CD1c-positive myeloid dendritic cell (primary cell): ENCODE results near the gene ANKMY1.
A peak's percentile ranks its signal among the peaks of the same experiment; 100 is the strongest.

Experiments
- DNase-seq: peaks from one replicate; pipeline ENCODE4 v3.0.0-alpha.2; 2016; ENCODE audit errors: extremely low spot score

The ANKMY1 gene

DNA sequence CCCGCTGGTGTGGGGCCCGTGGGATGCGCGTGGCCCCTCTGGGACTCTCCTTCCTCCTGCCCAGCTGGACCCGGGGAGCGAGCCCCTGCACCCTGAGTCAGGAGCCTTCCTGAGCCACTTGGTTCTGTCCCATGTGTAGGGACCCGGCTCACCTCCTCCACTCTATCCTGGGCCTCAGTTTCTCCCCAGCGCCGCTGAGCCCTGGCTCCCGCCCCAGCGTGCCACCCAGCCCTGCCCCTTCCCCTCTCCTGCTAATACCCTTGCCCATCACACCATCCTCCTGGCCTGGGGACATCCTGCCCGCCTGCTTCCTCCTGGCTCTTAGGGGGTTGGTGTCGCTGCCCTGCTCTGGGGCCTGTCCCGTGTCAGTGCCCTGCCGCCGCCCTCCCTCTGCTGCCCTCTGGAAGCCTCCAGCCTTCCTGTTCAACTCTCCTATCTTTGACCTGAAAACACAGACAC, 97.5 kb downstream of the ANKMY1 start:
- no peak for DNase-seq

DNA sequence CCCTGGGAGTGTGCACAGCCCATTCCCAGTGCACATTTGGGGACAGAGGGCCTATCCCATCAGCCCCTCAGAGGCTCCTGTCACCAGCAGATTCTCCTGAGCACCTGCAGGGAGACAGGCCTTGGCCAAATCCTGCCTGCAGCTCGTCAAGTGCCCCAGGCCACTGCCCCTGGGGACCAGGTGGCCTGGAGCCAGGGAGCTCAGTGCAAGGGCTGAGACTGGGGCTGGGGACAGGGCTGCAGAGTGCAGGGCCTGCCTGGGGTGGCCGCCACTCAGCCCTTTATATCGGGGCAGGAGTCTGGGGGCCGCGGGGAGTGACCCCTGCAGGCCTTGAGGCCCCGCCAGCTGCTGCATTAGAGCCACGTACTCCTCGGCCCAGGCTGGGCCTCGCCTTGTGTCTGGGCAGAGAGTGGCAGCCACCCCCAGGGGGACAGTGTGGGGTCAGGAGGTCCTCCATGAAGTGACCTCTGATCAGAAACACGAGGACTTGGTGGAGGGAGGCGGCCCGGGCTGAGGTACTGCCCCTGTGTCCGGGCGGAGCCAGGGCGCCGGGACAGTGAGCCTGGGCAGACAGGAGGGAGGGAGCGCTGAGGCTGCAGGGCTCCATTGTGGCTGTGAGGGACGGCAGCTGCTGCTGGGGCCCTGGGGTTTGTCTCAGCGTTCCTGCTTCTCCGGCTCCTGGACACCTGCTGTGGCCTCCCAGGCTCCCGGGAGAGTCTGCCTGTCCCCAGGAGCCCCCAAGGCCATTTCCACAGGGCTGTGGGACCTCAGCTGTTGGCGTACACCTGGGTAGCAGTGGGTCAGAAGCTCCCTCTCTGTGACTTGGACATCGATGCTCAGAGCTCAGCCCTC, 98.2 kb downstream of the ANKMY1 start:
- no peak for DNase-seq

DNA sequence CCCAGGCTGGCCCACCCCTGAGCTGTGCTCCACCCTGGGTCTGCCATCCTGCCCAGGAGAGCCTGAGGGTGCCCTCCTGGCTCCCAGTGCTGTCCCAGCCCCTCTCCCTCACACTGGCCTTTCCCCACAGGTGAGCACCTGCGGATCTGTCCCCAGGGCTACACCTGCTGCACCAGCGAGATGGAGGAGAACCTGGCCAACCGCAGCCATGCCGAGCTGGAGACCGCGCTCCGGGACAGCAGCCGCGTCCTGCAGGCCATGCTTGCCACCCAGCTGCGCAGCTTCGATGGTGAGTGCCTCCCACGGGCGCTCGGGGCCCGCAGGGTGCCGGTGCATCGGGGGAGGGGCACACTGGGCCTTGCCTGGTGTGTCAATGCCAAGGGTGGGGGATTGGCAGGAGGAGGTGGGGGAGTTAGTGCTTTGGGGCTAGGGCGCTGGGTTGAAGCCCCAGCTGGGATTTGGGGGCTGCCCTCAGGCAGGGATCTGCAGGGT, 98.8 kb downstream of the ANKMY1 start:
- no peak for DNase-seq

DNA sequence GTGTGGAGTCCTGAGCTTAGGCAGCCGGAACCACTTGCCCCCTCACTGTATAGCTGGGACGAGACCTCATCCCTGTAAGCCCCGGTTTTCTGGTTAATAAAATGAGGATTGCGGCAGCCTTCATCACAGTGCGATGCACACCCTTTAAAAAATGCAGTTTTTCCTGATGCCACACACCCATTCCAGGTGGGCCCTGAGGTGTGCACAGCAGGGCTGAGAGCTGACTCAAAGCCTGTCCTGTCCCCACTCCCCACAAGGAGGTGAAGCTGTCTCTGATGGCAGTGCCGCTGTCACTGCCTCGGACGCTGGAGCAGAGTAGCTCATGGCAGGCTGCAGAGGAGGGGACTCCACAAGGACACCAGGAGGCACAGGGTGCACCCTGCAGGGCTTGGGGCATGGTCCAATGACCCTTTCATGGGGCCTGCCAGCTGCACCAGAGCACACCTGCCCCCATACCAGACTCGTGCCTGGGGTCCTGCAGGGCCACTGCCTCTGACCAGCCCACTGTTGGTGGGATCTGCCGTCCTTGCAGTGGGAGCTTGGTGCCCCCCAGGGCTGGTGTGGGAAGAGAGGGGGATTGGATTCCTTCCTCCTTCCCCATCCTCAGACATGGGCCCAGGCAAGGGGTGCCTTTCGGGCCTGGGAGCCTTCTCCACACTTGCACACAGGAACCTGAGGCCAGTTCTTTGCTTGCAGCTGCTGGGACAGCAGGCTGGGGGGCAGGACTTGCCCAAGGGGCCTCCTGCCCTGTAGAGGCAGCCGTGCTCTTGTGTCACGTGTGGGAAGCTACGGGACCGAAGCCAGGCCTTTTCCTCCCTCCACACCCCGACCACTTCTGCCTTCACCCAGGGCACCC, 99.5 kb downstream of the ANKMY1 start:
- DNase-seq, result no peak

DNA sequence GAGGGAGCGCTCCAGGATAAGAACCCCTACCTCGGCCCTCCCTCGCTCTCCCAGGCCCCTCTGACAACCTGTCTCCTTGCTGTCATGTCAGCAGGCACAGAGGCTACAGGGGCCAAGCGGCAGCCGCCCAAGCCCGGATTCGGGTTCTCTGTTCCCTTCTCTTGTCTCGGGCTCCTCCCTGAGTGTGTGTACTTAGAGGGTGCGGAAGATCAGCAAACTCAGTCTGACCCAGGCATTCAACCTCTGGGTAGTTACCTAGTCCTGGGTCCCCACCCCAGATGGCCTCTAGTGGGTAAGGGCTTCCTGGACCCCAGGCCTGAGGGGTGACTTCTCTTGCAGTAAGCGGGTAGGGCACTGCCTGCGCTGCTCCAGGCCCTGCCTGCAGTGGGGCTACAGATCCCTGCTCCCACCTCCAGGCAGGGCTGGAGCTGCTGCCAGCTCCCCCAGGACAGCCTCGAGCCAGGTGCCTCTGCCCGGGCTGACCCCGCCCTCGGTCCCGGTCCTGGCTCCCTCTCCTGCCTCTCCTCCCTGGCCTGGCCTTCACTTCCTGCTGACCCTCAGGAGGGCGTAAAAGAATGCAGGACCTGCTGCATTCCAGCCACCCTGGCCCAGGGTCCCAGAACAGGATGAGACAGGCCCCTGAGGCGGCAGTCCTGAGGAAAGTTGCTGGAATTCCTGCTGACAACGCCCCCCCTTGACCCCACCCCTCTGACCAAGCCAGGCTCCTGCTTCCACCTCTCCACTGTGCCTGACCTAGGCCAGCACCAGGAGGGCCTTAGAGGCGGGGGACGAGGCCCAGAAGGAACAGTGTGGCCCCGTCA, 100.4 kb downstream of the ANKMY1 start:
- no peak for DNase-seq

DNA sequence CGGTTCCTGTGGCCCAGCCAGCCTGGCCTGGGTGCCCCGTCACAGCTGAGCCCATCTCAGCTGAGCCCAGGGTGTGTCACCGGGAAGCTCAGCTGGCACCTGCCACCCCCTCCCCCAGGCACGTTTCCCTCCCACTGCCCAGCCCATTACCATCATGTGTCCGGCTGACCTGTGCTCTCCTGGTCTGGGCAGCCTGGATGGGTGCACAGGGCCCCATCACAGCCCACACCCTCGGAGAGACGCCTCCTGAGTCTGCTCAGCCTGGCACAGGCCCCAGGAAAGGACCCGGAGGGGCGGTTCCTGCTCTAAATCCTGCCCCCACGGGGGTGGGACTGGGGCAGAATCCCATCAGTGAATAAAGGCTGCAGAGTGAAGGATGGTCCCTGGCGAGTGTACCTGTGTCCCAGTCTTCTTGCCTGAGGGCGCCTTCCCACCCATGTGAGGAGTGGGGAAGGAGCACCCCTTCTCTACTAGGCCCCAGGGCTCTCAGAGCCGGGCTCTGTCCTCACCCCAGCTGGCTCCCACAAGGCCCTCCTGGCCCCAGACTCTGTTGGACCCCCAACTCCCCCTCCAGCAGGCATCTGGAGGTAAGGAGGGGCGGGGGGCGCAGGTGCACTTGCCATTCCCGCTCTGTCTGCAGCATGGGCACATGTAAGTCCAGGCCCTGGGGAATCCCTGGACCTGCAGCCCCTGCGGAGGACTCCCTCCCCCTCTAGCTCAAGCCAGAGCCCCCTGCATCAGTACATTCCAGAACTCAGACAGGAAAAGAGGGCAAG, 101.2 kb downstream of the ANKMY1 start:
- no peak for DNase-seq

DNA sequence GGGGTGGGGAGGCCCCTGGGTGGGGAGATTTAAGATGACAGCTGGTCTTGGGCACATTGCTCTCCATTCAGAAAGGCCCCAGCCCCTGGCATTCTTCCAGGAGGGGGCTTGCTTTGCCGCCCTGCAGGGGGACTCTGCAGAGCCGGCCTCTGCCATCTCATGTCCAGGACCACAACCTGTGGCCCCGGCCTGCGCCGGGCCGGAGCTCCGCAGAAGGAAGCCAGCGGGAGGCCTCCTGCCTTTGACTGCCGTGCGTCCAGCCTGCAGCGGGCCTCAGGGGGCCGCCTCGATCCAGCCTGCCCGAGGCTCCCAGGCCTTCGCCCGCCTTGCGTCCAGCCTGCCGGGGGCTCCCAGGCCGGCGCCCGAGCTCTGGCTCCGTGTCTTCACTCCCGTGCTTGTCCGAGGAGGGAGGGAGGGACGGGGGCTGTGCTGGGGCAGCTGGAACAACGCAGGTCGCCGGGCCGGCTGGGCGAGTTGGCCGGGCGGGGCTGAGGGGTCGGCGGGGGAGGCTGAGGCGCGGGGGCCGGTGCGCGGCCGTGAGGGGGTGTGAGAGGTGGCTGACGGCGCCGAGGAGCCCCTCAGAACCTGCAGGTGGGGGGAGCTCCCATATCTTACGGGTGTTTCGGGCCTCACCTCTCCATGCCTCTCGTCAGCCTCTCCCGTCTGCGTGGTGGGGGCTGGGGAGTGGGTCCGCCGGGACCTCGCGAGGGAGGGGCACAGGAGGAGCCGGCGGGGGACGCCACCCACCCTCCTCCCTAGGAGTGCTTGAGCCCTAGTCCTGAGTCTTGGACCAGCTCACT, 101.9 kb downstream of the ANKMY1 start:
- no peak for DNase-seq

DNA sequence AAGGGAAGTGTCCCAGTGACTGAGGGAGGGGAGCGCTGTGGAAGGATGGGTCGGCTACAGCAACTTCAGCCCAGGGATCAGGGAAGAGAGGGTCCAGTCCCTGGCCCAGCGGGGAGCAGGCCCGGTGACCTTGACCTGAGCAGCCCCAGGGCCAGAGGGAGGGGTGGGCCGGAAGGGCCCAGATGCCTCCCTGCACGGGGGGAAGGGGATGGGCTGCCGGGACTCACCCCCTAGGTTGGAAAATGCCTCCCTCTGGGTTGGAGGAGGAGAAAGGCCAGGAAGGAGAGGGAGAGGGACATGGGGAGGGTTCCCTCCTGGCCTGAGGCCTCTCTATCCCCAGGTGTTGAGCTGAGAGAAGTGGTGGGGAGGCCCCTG, 102.5 kb downstream of the ANKMY1 start:
- no peak for DNase-seq

DNA sequence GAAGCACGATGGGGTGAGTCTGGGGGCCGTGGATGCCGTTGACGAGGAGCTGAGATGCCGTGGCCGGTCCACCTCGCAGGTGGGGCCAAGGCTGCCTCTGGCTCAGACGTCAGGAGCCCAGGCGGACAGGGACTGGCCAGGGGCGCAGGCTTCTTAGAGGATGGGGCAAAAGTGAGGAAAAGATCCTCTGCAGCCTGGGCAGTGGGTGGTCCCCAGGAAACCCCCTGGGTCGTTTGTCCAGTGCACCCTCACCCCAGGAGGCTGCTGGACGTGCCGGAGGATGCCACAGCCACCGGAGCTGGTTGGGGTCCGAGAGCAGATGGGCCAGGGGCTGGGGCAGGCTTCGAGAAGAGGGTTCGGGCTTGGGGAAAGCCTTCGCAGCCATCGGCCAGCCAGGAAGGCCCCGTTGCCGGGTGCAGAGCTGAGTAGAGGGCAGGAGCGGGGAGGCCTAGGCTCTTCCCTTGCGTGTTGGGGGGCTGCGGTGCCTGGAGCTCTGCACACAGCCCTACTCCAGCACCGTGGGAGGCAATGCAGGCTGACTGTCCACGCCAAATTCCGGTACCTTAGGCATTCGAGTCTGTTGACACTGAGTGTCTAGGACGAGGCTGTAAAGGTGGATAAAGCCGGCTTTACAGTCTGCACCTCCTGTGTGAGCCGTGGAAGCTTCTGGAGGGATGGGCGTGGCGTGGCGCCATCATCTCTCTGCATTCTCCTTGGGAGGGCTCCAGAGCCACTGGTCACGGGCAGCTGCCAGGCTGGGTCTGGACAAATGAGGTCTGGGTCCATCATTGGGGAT, 103.5 kb downstream of the ANKMY1 start:
- DNase-seq, result no peak

DNA sequence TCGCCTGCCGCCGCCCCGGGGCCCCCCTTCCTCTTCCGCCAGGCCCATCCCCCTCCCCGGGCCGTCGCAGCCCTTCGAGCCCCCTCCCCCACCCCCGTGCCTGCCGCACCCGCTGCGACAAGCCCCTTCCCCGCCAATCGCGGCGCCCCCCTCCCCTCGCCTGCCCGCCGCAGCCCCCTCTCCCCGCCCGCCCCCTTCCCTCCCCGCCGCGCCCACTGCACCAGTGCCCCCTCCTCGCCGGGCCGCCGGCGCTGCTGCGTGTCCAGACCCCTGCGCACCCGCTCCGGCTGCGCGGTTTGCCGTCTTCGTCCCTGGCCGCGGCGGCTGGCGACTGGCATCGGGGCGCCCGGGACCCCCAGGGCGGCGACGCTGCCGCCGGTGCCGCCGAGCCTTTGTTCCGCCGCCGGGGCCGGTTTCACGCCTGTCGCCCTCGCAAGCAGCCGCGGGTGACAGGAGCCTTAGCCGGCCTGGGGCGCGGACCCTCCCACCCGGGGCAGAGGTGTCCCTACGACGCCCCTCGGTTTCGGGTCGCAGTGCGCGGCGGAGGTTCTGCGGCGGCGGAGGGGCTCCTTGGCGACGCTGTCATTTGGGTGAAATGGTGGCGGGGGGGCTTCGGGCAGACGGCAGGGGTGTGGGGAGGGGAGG, 104.2 kb downstream of the ANKMY1 start:
- DNase-seq, result no peak

DNA sequence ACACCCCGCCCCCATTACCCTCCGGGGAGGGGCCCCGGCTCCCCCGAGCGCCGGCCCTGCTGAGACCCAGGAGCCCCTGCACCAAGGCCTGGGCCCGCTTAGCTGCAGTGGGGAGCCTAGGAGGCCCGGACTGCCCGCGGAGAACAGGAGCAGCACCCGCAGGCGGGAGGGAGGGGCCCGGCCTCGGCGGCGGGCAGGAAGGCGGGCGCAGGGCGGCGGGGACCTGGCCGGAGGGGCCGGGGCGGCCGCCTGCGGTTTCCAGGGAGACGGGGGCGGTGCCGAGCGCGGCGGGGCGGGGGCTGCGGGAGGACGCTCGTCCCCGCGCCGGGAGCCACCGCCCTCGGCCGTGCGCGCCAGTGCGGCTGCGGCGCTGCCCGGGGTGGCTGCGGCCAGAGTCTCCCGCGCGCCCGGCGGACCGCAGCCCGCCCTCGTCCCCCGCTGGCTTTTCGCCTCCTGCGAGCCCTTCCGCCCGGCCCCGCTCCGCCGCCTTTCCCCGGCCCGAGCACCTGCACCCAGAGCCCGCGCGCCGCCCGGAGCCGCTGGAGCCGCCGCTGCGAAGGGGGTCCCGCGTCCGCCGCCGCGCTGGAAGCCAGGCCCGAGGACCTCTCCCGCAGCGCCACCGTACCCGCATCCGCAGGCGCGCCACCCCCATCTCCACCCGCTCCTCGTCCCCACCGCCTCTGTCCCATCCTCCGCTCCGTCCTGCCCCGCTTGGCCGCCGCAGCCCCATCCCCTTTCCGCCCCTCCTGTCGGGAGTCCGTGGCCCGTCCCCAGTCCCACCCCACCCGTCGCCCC, 105.1 kb downstream of the ANKMY1 start:
- peak; percentile 20 for DNase-seq

DNA sequence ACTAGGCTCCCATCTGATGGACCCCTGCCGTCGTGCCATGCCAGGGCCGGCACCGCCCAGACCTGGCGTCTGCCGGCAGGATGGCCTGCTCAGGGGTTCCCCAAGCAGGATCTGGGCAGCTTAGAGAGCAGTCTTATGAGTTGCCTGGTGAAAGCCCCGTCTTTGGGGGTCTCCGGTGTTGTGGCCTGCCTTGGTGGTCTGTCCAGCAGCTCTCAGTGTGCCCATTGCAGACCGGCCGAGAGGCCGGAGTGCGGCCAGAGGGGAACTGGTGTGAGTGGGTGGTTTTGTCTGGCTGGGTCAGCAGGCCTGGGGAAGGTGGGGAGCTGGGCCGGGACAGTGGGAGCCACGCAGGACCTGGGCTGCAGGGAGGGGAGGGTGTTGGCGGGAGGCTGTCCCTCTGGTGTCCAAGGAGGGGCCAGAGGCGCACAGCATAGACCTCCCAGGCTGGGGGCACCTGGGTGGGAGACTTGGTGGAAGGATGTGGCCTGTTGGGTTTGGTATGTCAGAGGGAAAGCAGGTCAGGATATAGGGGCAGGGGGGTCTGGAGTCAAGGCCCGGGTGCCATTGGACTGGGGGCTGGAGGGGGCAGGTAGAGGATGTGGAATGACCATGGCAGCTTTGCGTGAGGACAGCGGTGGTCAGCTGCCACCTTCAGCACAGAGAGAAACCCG, 105.9 kb downstream of the ANKMY1 start:
- no peak for DNase-seq

DNA sequence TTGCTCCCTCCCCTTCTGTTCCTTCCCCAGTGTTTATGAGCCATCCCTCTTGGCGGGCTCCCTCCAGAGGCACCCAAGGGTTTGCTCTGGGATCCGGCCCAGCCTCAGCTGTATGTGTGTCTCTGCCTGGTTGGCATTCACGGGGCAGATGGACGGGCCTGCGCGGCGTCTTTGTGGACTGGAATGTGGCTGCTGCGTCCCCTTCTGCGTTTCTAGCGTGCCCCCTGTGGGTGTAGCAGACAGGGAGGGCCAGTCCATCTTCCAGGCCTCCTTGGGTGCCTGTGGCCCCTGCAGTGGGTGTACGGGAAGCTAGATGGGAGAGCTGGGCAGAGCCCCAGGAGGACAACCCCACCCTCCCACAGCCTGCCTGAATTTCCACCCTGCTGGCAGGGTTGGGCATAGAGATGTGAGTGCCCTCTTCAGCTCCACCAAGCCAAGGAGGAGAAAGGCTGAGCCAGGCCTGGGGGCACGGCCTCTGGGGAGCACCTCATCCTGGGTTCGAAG, 106.6 kb downstream of the ANKMY1 start:
- no peak for DNase-seq

DNA sequence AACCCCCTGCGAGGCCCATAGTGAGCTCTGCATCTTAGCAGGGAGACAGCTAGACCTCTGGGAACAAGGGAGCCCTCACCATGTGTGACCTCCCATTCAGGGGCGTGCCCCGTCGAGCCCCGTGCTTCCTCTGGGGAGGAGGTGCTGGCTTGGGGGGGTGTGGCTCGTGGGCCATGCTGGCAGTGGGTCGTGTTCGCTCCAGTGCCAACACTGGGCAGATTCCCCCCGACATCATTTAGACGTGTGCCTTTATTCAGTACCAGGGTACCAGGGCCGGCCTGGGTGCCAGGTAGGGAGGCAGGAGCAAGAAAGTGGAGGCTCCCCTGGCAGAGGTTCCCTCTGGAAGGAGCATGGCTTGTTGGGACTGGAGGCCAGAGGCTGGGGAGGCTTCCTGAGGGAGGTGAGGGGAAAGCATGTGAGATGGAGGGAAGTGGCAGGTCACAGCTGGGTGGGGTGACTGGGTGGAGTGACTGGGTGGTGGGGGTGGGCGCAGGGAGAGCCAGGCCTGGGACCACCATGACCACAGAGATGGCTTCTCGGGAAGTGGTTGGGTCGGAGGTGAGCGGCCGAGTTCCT, 107.2 kb downstream of the ANKMY1 start:
- DNase-seq, result no peak

DNA sequence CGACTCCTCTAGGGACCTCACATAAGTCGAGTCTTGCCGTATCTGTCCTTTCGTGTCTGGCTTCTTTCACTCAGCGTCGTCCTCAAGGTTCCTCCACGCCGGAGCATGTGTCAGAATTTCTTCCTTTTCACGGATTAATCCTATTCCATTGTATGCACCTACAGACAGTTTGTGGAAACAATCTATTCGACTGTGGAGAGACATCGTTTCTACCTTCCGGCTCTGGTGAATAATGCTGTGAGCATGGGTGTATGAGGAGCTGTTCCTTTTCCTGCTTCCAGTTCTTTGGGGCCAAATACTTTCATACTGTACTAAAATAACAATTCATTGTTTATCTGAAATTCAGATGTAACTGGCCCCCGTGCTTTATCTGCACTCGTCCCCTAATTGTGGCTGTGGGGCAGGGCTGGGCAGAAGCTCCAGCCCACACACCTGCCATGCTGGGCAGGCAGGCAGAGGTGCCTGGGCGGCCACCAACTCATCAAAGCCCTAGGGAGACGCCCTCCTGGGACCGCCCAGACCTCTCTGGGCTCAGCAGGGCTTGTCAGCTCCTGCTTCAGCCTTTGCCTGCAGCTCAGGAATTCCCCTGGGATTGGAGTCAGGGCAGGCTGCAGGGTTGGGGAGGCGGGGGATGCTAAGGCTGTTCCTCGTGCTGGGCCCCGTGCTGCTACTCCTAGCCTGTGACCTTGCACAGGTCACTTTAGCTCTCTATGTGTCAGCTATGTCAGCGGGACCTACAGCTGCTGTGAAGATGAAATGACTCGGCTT, 107.8 kb downstream of the ANKMY1 start:
- no peak for DNase-seq
